DND-41 (cell line): ENCODE measurements around the gene KCNQ5.

Source experiments
- ATAC-seq: fragments of 200-7000 bp; cut with Tn5 transposase; 3 replicates; pipeline ENCODE4 v1.9.1; 2021; ENCODE audit warnings: low read depth; ENCODE audit not compliant: insufficient read depth
- DNase-seq: peaks from one replicate; pipeline ENCODE4 v3.0.0-alpha.2; 2020
- H2AFZ ChIP-seq: 2 replicates; pipeline ENCODE4 v1.6.0; 2012; ENCODE audit warnings: low read depth, low read length
- H3K27ac ChIP-seq: 2 replicates; pipeline ENCODE4 v1.5.1; 2012; ENCODE audit warnings: low read length, inconsistent platforms
- H3K27me3 ChIP-seq: fragments of 200-600 bp; sonication (generic); 2 replicates; pipeline ENCODE4 v1.6.0; 2012; ENCODE audit warnings: low read length, mild to moderate bottlenecking, inconsistent platforms; ENCODE audit not compliant: insufficient read depth, poor library complexity
- H3K36me3 ChIP-seq: 2 replicates; pipeline ENCODE4 v1.5.1; 2012; ENCODE audit warnings: low read length, inconsistent platforms; ENCODE audit not compliant: insufficient read depth
- H3K4me1 ChIP-seq: 2 replicates; pipeline ENCODE4 v1.5.1; 2012; ENCODE audit warnings: mild to moderate bottlenecking, low read length; ENCODE audit not compliant: insufficient read depth
- H3K4me2 ChIP-seq: 2 replicates; pipeline ENCODE4 v1.6.0; 2012; ENCODE audit warnings: mild to moderate bottlenecking, moderate library complexity, low read length, inconsistent platforms; ENCODE audit not compliant: insufficient read depth
- H3K4me3 ChIP-seq, 2 experiments: fragments of 200-600 bp in 1 of 2; shearing (Covaris generic) in 1 of 2; 2 replicates each; pipeline ENCODE4 v1.5.1; 2012 to 2016; ENCODE audit warnings: inconsistent platforms in 2 of 2, low read length in 2 of 2, mild to moderate bottlenecking in 2 of 2, low read depth in 1 of 2, moderate library complexity in 1 of 2
- H3K79me2 ChIP-seq: 2 replicates; pipeline ENCODE4 v1.6.0; 2012; ENCODE audit warnings: low read length, inconsistent platforms; ENCODE audit not compliant: insufficient read depth
- H3K9ac ChIP-seq: 2 replicates; pipeline ENCODE4 v1.6.0; 2012; ENCODE audit warnings: low read depth, mild to moderate bottlenecking, inconsistent platforms, low read length, moderate library complexity
- H3K9me3 ChIP-seq: 2 replicates; pipeline ENCODE4 v1.5.1; 2012; ENCODE audit warnings: low read length, moderate library complexity, mild to moderate bottlenecking, inconsistent platforms; ENCODE audit not compliant: insufficient read depth, severe bottlenecking
- H4K20me1 ChIP-seq: 2 replicates; pipeline ENCODE4 v1.6.0; 2012; ENCODE audit warnings: low read length; ENCODE audit not compliant: insufficient read depth
- EZH2 ChIP-seq: IDR thresholded peaks from 3 replicates; pipeline ENCODE4 v1.6.1; 2012; ENCODE audit warnings: borderline replicate concordance, low read depth, mild to moderate bottlenecking, moderate library complexity, low read length, inconsistent platforms; ENCODE audit not compliant: severe bottlenecking
- TF ChIP-seq, protein P1 (sequence below): IDR thresholded peaks from 2 replicates; pipeline ENCODE4 v1.5.1; 2012; ENCODE audit warnings: borderline replicate concordance, low read length, moderate library complexity, mild to moderate bottlenecking; ENCODE audit not compliant: poor library complexity, severe bottlenecking; ENCODE audit errors: extremely low read depth

Gene KCNQ5

GRCh38 chr6:73036689-73037088 is 414.8 kb downstream of the KCNQ5 start:
- Histone ChIP-seq H3K4me1 (no peaks in the 10 kb centered on the region), H3K27ac (no peak overlapping the region), H3K27me3 (no peaks in the 10 kb centered on the region), H3K4me3 (no peak overlapping the region), H3K36me3 (no peaks in the 10 kb centered on the region), H3K79me2 (no peaks in the 10 kb centered on the region), H2AFZ (no peak overlapping the region), H3K9ac (no peak overlapping the region), H4K20me1 (no peaks in the 10 kb centered on the region), H3K9me3 (no peaks in the 10 kb centered on the region), H3K4me2 (no peak overlapping the region)
- DNase-seq: no peak
- no peak for ATAC-seq
- no peak for TF ChIP-seq EZH2
- TF ChIP-seq, protein P1, sequence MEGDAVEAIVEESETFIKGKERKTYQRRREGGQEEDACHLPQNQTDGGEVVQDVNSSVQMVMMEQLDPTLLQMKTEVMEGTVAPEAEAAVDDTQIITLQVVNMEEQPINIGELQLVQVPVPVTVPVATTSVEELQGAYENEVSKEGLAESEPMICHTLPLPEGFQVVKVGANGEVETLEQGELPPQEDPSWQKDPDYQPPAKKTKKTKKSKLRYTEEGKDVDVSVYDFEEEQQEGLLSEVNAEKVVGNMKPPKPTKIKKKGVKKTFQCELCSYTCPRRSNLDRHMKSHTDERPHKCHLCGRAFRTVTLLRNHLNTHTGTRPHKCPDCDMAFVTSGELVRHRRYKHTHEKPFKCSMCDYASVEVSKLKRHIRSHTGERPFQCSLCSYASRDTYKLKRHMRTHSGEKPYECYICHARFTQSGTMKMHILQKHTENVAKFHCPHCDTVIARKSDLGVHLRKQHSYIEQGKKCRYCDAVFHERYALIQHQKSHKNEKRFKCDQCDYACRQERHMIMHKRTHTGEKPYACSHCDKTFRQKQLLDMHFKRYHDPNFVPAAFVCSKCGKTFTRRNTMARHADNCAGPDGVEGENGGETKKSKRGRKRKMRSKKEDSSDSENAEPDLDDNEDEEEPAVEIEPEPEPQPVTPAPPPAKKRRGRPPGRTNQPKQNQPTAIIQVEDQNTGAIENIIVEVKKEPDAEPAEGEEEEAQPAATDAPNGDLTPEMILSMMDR: no peak

DNA sequence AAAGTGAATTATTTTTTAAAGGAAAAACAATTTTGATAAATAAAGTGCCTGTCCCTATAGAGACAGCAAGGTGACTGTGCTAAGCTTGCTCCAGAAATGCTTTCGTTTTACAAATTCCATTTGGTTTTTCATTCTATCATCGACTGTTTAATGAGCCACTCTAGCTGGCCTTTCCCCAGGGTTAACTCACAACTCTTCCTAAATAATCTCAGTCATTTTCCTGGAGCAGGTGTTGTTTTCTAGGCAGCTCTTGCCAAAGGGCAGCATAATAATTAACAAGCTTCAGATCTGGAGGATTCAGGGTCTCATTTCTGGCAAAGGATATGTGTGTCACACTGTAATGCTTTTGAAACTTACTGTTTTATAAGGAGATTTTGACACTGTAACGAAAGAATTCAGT is 419.2 kb downstream of the KCNQ5 start:
- H4K20me1 ChIP-seq: no peaks in the 10 kb centered on the region
- H3K9ac ChIP-seq: no peak overlapping the region
- H2AFZ ChIP-seq: no peak overlapping the region
- no peaks in the 10 kb centered on the region for H3K27me3 ChIP-seq
- no peak overlapping the region for H3K27ac ChIP-seq
- no peak overlapping the region for H3K4me2 ChIP-seq
- H3K79me2 ChIP-seq: no peaks in the 10 kb centered on the region
- H3K4me3 ChIP-seq: no peak overlapping the region
- no peaks in the 10 kb centered on the region for H3K4me1 ChIP-seq
- ATAC-seq: no peak
- no peaks in the 10 kb centered on the region for H3K9me3 ChIP-seq
- no peak for DNase-seq
- TF ChIP-seq EZH2: no peak
- TF ChIP-seq, protein P1: no peak
- no peaks in the 10 kb centered on the region for H3K36me3 ChIP-seq

- Histone ChIP-seq H3K27me3 (no peaks in the 10 kb centered on the region), H3K36me3 (no peaks in the 10 kb centered on the region), H3K9me3 (no peaks in the 10 kb centered on the region), H3K9ac (no peak overlapping the region), H2AFZ (no peak overlapping the region), H4K20me1 (no peaks in the 10 kb centered on the region), H3K4me1 (no peaks in the 10 kb centered on the region), H3K4me3 (no peak overlapping the region), H3K27ac (no peak overlapping the region), H3K79me2 (no peaks in the 10 kb centered on the region), H3K4me2 (no peak overlapping the region)
- TF ChIP-seq EZH2: no peak
- TF ChIP-seq, protein P1: no peak
- DNase-seq: no peak
- ATAC-seq: no peak
These were observed 421.0 kb downstream of the KCNQ5 start for GRCh38 chr6:73042892-73043291.

- DNase-seq (no peak), ATAC-seq (no peak)
- no peak overlapping the region for H3K9ac ChIP-seq
- no peak overlapping the region for H3K27ac ChIP-seq
- no peaks in the 10 kb centered on the region for H4K20me1 ChIP-seq
- H3K79me2 ChIP-seq: no peaks in the 10 kb centered on the region
- no peaks in the 10 kb centered on the region for H3K27me3 ChIP-seq
- H3K9me3 ChIP-seq: no peaks in the 10 kb centered on the region
- no peaks in the 10 kb centered on the region for H3K4me1 ChIP-seq
- no peak overlapping the region for H3K4me2 ChIP-seq
- TF ChIP-seq, protein P1: no peak
- TF ChIP-seq EZH2: no peak
- H3K4me3 ChIP-seq: no peak overlapping the region
- H3K36me3 ChIP-seq: no peaks in the 10 kb centered on the region
- no peak overlapping the region for H2AFZ ChIP-seq
These were observed 421.6 kb downstream of the KCNQ5 start for GRCh38 chr6:73043446-73043845.
